CD4-positive, alpha-beta T cell treated with Interleukin-4 for 4 hours (primary cell): ENCODE results near the gene HECTD1.
"Not testable (repeated sequence)": the region's sequence is repeated elsewhere in the genome, so short reads cannot be mapped to it uniquely, and the experiment has no call there.

Experiments used
- DNase-seq: peaks from one replicate; pipeline ENCODE4 v3.0.0-alpha.2; 2020

Gene HECTD1

DNA sequence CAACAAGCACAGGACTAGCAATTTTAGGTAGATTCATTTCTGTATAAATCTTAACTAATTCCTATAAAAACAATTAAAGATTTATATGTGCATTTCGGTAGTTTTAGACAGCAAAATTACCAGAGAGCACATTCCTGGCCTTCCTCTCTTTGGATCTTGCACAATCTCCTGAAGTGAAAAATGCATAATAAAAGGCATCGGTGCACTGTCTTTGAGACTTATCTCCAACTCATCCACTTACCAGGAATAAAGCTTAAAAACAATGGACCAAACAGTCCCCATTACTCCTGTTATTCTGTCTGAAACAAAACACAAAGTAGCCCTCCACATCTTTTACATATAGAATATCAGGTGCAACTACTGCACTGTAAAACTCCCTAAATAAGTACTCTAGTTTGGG, 69.3 kb downstream of the HECTD1 start:
- no peak for DNase-seq

DNA sequence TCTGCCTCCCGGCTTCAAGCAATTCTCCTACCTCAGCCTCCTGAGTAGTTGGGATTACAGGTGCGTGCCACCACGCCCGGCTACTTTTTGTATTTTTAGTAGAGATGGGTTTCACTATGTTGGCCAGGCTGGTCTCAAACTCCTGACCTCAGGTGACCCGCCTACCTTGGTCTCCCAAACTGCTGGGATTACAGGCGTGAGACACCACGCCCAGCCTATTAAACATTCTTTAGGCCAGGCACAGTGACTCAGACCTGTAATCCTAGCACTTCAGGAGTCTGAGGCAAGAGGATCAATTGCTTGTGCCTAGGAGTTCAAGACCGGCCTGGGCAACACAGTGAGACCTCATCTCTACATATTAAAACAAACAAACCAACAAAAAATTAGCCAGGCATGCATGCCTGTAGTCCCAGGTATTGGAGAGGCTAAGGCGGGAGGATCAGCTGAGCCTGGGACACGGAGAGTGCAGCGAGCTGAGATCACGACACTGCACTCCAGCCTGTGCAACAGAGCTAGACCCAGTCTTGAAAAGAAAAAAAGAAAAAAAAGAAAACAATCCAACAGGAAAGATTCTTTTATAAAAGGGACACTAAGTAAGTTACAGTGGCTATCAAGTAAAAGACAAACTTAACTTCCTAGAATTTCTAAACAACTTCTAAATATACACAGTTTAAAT, 70.2 kb downstream of the HECTD1 start:
- no peak for DNase-seq

DNA sequence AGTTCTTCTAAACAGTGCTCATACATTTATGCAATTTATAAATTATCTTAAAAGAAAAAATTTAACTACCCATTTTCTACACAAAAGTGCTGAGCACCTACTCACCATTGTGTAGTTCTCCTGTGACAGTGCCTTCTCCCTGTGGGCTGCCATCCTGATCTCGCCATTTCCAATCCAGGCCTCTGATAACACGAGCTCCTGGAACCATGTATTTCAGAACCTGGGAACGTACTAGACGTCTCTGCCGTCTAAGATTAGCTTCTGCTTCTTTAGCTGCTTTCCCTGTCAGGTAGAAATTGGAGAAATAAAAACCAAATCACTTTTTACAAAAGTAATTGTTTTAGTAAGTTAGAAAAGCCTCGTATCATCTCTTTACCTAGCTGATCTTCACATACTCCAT, 74.5 kb downstream of the HECTD1 start:
- no peak for DNase-seq

DNA sequence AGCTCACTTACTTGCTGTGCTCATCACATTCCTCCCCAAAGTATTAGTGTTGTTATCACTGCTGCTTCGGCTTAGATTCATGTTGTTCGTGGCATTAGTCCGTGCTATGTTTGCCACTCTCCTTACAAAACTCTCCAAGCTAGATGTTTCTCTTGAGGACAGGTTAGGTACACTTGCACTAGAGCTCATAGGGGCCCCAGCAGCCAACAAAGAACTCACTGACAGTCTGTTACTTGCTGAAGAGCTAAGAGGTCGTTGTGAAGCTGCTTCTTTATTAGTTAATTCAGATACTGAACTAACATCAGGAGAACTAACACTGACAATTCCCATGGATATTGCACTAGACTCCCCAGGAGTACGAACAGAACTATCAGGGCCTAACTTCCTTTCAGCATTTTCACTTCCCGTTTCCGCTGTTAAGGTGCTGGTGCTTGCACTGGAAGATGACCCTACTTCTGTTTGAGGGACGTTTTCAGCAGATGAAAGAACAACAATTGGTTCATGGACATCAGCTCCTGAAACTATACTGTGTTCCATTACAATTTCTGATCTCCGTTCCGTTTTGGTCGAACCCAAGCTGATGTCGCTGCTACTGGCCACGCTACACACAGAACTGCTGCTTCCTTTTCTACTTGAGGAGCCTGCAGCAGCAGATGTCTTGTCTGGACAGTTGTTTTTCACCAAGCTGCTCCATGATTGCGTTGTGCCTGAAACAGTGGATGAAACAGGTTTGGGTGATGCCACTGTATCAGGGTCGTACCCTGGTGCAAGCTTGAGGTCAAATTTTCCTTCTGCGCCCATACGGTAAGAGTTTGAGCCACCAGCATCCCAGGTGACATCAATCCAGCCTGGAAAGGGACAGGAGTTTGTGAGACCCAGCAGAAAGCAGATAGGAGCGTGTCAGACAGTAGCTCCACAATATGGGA, 78.7 kb downstream of the HECTD1 start:
- no peak for DNase-seq

DNA sequence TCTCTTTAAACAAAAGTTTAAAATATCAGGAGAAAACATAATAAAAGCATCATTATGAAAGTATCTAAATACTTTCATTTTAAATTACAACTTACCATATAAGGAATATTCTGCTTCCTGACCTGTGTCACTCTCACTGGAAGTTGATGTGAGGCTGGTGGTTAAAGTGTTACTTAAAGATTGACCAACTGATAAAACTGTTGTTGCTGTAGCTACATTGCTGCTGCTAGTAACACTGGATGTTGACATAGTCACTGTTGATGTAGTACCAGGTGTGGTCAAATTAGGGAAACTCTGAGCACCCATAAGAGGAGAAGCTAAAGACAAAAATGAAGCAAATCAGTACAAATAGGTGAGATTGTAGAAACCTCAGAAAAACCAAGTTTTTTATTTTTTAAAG, 79.9 kb downstream of the HECTD1 start:
- peak; percentile 91 for DNase-seq

DNA sequence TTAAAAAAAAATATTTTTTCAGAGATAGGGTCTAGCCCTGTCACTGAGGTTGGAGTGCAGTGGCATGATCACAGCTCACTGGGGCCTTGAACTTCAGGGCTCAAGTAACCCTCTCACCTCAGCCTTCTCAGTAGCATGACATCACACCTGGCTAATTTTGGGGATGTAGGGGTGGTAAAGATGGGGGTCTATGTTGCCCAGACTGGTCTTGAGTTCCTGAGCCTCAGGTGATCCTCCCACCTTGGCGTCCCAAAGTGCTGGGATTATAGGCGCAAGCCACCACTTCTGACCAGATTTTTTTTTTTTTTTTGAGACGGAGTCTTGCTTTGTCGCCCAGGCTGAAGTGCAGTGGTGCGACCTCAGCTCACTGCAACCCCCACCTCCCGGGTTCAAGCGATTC, 80.9 kb downstream of the HECTD1 start:
- no peak for DNase-seq

DNA sequence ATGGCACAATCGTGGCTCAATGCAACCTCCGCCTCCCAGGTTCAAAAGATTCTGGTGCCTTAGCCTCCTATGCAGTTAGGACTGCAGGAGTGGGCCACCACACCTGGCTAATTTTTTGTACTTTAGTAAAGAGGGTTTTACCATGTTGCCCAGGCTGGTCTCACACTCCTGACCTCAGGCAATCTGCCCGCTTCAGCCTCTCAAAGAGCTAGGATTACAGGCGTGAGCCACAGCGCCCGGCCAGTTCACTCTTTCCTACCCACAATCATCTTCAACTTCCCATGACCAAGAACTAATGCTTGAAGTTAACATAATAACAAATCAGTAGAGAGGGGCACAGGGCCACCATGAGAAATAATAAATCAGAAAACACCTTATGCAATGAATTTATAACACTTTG, 82.4 kb downstream of the HECTD1 start:
- DNase-seq = no peak

DNA sequence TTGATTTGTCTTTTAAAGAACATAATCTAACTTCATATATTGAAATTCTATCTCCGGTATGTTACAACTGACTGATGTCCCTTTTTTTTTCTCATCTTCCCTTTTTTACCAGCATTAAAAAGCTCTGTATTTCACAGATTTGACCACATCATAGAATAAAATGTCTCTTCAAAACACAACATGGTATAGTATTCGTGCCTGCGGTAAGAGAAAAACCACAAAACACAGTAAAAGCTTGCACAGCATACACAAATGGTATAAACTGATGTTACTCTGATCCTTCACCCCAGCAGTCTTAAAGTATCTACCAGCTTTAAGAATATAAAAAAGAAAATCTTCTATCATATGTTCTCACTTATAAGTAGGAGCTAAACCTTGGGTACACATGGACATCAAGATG, 83.4 kb downstream of the HECTD1 start:
- peak; percentile 73 for DNase-seq

DNA sequence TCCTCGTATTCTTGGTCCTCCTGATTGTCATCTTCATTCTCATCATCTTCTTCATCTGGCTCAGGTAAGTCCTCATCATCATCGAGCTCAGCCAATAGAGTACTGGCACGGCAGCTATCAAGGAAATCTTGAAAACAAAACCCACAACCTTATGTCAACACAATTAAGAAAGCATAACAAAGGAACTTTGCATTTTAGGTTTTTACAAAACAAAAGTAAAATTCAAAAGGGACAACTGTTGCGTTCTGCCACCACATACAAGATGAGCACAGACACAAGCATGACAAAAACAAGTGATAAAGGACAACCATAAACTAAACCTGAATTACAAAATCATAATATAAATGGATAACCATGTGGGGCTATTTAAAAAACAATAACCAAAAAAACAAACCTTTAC, 84.7 kb downstream of the HECTD1 start:
- no peak for DNase-seq

DNA sequence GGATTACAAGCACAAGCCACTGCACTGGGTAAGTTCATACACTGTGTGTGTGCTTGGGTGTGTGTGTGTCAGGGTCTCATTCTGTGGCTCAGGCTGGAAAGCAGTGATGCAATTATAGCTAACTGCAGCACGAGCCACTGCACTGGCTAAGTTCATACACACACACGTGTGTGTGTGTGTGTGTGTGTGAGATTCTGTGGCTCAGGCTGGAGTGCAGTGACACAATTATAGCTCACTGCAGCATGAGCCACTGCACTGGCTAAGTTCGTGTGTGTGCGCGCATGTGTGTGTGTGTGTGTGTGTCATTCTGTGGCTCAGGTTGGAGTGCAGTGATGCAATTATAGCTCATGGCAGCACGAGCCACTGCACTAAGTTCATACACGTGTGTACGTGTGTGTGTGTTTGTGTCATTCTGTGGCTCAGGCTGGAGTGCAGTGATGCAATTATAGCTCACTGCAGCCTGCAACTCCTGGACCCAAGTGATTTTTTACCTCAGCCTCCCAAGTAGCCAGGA, 85.4 kb downstream of the HECTD1 start:
- no peak for DNase-seq

DNA sequence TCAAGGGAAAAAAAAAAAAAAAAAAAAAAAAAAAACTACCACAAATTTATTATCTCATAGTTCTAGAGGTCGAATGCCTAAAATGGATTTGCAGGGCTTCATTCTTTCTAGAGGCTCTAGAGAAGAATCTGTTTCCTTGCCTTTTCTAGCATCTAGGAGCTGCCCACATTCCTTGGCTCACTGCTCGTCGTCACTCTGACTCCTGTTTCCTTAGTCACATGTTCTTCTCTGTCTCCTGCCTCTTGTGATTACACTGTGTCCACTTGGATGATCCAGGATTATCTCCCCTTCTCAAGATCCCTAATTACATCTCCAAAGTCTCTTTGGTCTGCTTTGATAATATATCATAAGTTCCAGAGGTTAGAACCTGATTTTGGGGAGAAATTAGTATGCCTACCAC, 88.7 kb downstream of the HECTD1 start:
- DNase-seq = no peak

DNA sequence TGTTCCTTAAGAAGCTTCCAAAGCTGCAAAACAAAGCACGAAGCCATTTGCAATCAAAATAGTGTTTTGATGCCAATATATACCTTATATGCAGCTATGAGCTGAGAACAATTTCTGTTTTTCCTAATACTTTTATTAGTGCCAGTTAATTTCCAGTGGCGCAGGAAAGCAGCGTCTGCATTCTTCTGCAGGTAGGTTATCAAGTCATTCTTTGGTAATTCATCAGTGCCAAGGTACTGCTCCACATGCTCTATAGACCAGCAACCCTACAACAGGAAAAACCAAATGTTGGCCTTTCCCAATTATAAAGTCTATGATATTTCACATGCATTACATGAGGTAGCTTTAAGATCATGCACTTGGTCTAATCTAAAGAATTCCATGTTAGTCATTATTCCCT, 93.8 kb downstream of the HECTD1 start:
- DNase-seq = no peak

DNA sequence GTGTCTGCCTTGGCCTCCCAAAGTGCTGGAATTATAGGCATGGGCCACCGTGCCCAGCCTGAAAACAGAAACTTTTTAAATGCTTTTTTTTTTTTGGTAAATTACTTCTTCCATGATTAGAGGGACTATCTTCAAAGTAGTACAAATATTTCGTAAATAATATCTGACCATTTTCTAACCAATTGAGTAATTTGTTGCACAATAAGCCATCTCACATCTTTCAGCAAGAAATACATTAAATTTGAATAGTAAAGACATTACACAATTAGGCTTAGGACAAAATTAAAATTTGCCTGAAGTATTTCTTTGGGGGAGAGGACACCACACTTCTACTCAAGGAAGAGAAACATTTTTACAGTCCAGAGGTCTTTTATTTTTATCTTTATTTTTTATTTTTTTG, 96.7 kb downstream of the HECTD1 start:
- DNase-seq = no peak

DNA sequence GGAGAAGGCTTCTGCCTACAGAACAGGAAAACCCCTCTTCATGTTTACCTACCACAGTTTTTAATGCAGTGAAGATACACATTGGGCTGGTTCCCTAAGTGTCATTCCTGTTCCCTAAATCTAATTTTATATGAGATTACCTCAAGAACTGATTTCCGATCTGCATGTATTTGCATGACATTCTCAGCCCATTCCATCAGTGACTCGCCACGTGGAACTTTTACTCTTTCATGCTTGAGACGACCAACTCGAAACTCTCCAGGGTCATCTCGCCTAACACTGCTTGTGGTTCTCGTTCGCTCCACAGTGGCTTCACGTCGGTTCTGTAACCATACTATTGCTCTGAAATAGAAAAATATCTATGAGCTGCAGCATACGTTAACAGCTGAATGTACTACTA, 98.3 kb downstream of the HECTD1 start:
- no peak for DNase-seq

DNA sequence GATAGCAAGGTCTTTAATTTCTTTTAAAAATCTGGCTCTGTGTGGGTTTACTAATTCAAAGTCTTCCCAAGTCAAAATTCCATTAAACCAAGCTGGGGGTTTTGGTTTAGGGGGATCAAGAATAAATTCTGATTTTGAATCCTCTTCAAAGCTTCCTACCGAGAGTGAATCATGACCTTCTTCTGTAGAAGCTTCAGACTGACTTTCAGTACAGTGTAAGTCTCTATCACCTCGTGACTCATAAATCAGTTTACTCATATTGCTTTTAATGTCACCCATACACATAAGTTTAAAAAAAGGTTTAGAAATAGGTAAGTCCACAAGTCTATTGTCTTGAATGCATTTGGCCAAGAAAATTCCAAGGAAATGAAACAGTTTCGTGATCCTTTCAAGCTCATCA, 100.8 kb downstream of the HECTD1 start:
- no peak for DNase-seq

DNA sequence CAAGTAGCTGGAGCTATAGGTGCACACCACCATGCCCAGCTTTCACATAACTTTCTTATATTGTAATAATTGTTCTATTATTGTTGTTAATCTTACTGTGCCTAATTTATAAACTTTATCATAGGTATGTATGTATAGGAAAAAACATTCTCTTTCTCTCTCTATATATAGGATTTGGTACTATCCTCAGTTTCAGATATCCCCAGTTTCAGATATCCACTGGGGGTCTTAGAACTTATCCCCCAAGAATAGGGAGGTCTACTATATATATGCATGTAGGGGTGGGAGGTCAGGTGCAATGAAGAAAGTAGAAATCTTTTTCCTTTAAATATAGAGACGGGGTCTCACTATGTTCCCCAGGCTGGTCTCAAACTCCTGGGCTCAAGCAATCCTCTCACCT, 110.5 kb downstream of the HECTD1 start:
- DNase-seq = no peak

DNA sequence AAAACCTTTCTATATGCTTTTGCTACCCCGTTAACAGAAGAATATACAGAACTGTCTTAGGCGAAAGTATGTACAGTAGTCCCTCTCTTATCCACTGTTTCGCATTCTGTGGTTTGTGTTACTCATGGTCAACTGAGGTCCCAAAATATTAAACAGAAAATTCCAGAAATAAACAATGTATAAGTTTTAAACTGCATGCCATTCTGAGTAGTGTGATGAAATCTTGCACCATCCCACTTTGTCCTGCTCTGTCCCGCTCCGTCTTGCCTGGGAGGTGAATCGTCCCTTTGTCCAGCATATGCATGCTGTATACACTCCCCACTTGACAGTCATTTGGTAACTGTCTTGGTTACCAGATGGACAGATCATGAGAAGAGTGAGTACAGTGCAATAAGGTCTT, 111.3 kb downstream of the HECTD1 start:
- no peak for DNase-seq

DNA sequence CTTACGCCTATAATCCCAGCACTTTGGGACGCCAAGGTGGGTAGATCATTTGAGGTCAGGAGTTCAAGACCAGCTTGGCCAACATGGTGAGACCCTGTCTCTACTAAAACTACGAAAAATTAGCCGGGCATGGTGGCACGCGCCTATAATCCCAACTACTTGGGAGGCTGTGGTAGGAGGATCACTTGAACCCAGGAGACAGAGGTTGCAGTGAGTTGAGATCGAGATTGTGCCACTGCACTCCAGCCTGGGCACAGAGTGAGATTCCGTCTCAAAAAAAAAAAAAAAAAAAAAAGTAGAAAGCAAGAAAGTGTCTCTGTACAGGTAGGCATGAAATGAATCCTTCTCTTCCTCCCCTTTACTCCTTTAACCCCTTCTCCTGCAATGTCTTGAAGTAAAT, 111.8 kb downstream of the HECTD1 start:
- DNase-seq = not testable (repeated sequence)

DNA sequence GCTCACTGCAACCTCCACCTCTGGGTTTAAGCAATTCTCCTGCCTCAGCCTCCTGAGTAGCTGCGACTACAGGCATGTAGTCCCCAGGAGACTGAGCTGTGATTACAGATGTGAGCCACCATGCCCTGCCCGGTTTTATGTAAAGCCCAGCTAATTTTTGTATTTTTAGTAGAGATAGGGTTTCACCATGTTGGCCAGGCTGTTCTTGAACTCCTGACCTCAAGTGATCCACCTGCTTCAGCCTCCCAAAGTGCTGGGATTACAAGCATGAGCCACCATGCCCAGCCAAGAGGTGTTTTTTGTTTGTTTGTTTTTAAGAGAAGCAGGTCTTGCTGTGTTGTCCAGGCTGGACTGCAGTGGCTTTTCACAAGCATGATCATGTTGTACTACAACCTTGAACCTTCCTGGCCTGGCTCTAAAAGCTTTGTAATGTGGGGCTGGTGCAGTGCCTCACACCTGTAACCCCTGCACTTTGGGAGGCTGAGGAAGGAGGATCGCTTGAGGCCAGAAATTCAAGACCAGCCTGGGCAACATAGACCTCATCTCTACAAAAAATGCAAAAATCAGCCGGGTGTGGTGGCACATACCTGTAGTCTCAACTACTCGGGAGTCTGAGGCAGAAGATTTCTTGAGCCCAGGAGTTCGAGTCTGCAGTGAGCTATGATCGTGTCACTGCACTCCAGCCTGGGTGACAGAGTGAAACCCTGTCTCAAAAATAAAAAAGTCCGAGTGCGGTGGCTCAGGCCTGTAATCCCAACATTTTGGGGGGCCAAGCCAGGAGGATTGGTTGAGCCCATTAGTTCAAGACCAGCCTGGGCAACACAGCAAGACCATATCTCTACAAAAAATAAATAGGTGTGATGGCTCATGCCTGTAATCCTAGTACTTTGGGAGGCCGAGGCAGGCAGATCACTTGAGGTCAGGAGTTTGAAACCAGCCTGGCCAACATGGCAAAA, 113.4 kb downstream of the HECTD1 start:
- not testable (repeated sequence) for DNase-seq

DNA sequence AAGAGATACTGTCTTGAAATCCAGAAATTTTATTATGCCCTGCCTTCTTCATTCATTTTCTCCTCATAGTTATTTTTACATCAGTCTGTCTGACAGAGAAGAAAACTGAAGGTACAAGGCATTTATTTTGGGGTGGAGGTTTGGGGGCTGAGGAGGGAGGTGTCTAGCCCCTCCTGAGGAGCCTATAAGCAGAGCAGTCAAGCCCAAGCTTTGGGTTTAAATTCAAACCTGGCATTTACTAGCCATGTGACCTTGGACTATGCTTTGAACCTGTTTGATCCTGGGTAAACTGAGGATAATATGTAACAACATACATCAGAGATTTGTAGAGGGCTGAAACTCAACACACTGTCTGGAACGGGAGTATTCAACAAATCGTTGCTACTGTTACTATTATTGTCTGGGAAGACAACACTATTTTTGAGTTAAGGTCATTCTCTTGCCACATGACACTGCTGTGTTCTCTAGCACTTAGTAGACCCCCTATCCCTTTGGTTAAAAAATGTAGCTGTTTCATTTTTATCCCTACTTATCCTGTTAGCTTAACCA, 115.4 kb downstream of the HECTD1 start:
- no peak for DNase-seq

DNA sequence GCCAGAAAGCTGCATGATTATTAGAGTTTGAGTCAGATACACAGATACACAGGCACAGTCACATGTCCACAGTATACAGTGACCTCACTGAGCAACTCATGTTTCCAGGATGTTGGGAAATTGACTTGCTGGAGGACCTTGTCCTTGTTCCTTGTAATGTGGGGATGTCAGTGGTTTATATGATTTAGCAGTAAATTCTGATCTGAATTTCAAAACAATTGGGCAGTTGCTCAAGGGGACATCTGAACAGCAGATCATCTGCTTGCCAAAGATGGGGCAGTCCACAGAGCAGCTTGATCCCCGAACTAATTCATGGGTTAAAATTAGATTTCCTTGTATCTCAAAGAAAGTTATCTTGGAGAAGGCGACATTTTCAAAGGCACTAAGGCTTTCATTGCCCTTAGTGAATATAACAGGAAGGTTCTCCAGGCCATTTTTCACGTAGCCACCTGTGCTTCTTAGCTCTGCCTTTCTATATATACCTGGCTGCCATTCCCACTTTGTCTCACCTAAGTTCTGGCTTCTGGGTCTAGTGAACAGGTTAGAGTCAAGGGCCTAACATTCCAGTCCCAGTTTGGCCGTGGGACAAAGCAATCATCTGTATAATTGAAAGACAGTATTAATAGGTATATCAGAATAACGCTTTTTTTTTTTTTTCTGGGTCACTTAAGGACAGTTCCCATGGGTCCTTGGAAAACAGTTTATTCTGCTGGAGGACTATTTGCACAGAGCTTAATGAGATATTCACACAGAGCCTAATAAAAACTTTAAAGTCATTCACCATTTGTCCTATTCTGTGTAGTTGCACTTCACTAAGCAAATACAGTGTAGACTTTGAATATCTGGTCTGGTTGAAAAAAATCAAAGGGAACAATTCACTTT, 116.5 kb downstream of the HECTD1 start:
- no peak for DNase-seq

DNA sequence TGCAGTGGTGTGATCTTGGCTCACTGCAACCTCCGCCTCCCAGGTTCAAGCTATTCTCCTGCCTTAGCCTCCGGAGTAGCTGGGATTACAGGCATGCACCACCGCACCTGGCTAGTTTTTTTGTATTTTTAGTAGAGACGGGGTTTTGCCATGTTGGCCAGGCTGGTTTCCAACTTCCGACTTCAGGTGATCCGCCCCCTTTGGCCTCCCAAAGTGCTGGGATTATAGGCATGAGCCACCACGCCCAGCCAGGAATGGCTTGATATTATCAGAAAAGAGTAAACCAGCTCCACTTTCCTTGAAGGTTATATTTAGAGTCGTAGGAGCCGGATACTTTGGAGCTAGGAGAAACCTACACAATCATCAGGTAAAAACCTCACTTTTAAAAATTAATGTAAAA, 121.1 kb downstream of the HECTD1 start:
- DNase-seq = not testable (repeated sequence)
